GM18861 (cell line): ENCODE results near the gene CLCNKA.

ENCODE experiments used
- ATAC-seq: cut with Tn5 transposase; IDR thresholded peaks from one replicate; pipeline ENCODE4 v1.9.1; 2021; ENCODE audit not compliant: unreplicated experiment

The CLCNKA gene

DNA sequence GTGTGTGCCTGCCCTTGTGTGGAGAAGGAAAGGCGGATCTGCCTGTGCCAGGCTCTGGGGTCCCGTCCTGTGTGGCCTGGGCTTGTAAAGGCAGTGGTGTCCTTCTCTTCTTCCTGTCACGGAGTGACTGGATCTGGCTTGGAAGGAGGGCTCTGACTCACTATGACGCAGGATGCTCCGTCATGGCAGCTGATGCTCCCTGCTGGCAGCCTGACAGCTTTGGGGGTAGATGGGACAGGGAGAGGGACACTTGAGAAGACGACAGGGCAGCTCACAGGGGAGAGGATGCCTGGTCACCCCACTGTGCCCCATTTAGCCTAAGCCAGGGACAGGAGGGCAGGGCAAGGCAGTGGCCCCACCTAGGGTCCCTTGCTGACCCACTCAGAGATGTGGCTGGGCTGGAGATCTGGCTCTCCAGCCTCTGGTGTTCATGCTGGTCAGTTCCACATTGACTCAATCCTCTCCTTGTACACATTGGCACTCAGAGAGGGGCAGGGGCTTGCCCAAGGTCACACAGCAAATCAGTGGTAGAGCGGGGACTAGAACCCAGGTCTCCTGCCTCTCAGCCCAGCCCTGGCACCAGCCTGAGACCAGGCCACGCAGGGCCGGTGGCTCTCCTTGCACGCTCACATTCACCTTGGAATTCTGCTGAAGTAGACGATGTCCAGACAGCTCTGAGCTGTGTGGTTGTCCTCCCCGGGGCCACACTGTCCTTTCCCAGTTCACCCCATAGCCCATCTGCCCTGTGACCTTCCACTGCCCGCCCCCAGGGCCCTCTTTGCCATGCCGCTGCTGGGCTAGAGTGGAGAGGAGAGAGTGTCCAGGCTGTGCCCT is 54.4 kb downstream of the CLCNKA start:
- no peak for ATAC-seq

DNA sequence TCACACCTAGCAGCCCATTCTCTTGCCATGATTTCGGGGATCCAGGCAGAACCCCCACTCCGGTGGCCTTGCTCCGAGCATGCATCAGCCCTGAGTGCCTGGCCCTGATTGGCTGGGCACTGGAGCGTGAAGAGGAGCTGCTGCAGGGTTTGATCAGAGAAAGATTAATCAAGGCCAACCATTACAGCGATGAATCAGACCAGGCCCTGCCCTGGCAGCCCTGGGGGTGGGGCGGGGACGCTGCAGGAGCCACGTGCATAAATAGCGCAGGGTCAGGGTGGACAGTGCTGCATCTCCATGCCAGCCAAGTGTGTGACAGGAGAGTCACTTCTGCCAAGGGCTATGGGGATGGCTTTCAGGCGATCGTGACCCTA is 55.0 kb downstream of the CLCNKA start:
- no peak for ATAC-seq

DNA sequence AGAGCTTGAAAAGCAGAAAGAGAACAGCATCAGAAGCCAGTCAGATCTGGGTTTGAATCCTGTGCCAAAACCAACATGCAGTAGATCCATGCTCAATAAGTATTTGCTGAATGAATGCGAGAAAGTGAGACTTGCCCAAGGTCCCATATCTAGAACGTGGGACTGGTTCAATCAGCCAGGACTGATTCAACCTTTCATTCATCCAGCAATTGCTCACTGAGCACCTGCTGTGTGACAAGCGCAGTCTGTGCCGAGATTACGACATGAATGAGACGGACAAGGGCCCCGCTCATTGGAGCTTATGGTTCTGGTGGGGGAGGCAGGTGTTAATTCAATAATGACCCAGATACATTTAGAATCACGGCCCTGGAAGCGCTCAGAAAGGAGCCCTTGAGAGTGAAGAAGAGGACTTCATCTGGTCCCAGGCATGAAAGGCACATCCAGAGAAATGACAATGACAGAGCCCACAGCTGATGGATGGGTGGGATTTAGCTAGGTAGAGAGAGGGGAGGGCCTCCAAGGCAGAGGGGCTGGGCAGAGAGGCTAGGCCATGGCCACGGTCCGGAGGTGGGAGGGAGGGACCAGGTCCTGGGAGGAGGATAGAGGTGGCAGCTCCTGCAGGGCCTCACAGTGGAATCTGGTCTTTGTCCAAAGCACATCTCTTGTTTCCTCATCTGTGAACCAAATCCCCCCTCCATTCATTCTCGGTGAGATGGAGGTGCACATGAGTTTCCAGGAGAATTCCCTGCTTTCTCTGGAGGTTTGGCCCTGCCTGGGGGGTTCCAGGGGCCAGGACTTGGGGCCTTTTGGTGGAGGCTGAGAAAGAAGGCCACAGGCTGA is 55.8 kb downstream of the CLCNKA start:
- ATAC-seq, result no peak

DNA sequence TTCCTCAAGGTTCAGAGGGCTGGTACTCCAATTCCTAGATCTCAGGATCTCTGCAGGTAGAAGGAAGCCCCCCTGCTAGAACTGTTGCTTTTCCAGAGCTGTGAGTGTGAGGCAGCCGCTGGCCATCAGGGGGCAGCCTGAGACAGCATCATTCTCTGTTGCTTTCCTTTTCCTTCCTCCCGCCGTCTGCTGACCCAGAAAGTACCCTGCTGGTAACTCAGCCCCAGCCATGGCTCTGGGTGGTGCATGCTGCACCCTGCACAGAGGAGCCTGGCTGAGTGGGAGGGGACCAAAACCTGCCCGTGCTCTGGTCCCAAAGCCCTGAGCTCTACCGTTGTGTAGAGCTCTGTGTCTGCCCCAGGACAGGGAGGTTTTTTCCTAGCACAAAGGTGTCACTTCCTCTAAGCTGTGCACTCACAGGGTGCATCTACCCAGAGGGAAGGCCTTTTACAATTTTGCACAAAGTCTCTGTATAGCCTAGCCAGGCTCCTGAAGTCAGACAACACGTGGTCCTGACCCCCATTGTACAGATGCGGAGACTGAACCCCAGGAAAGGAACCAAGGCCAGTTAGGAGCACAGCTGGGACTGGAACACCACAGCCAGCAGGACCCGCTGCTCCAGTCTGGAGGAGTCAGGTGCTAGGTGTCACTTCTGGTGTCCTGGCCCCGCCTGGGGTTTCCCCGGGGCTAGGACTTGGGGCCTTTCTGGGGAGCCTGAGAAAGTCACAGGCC is 57.3 kb downstream of the CLCNKA start:
- ATAC-seq, result no peak

DNA sequence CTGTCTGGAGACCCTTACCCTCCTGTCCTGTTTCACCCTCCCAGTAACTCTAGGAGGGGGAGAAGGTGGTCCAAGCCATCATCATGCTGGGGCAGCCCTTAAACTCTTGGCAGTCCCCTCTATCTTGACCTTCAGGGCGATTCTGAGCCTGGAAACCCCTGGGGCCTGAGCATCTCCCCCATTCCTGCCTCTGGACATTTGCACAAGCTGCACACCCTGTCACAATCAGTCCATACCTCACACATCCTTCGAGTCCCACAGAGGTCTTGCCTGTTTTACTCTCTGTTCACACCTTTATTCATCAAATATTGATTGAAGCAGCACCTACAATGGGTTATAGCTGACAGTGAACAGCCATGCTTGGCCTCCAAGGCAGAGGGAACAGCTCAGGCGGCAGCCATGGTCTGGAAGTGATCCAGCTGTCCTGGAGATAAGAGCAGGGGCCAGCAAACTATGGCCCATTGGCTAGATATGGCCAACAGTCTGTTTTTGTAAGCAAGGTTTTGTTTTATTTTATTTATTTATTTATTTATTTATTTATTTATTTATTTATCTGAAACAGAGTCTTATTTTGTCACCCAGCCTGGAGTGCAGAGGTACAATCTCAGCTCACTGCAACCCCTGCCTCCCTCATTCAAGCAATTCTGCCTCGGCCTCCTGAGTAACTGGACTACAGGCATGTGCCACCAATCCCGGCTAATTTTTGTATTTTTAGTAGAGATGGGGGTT is 58.8 kb downstream of the CLCNKA start:
- ATAC-seq, result no peak

DNA sequence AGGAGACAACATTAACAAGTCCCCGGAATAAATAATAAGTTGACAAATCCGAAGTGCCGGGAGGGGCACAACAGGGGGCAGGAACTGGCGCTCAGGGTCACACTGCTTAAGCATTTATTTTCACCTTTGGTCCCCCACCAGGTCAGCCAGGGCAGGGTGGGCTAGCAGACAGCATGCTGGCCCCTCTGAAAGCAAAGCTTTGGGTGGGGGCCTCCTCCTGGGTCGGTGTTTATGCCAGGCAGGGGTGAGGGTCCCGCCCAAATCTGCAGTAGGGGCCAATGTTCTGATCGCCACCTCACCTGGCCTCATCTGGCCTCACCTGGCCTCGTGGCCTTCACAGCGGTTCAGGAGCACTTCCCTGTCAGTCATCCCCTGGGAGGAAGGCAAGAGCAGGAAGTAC is 59.8 kb downstream of the CLCNKA start:
- ATAC-seq, result no peak

DNA sequence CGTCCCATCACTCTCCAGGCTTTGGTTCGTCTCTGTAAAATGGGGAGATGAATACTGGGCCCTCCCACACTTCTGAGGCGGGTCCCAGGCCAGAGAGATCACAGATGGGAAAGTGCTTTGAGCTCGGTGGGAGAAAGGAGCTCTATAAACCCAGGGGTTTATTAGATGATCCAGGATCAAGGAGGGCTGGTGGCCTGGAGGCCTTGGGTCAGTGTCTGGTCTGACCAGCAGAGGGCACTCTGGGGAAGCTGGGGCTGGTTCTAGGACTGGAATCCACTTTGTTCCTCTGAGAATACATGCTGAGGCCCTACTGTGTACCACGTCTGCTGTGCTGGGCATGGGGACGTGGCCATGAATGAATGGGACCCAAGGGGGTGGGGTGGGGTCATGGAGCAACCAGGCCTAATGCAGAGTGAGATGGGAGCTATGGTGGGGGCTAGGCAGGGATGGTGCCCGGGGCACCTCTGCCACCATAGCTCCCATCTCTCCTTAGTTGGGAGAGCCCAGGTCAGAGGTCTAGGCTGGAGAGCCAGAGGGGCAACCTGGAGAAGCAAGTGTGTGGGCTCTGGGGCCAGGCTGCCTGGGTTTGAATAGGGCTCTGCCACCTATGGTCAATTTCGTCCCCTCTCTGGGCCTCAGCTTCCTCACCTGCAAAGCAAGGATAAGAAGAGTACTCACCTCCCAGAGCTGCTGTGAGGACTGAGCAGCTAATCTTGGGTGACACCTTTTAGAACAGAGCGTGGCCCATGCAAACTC is 60.6 kb downstream of the CLCNKA start:
- no peak for ATAC-seq

DNA sequence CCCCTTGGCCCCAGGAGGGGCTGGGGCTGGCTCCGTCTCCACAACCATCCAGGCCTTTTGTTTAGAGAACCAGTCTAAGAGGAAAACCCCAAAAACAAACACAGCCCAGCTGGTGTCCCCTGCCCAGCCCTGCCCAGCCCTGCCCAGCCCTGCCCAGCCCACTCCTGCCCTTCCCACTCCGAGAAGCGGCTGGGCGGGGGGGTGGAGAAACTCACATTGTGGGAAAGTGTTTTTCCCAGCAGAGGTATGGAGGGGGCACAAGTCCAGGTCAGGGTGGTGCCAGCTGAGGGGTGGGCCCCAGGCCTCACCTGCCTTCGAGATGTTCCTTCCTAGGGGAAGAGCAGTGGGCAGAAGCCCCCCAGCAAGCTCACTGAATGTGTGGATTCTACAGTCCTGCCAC is 61.6 kb downstream of the CLCNKA start:
- no peak for ATAC-seq
